ENCODE measurements around the gene BBC3. TPM values are rescaled to one million over a fixed set of nuclear protein-coding genes. Genes with fewer than 3 reads are reported as not detected.
"Not testable (repeated sequence)": the region's sequence is repeated elsewhere in the genome, so short reads cannot be mapped to it uniquely, and the experiment has no call there.

BBC3 gene, protein sequence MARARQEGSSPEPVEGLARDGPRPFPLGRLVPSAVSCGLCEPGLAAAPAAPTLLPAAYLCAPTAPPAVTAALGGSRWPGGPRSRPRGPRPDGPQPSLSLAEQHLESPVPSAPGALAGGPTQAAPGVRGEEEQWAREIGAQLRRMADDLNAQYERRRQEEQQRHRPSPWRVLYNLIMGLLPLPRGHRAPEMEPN
- 6.5 TPM for polyA plus RNA-seq (2012; ENCODE audit: missing spikeins)

DNA sequence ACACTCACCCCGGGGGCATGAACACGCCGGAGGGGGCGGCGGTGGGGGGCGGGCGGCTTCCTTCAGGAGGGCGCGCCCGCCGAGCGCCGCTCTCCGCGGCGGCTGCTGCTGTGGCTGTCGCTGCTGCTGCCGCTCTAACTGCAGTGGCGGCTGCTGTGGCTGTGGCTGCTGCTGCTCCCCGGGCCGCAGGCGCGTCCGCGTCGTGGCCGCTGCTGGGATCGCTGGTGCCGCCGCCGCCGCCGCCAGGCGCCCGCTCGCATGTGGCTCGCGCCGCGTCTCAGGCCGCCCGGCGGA is at the start of gene BBC3:
BBC3 (minus strand) TSS at position 279 of the 294 bp plus-strand sequence. CDS start 2,768 bp downstream, outside the sequence.
- FAIRE-seq (no peak), DNase-seq (ENCODE audit: insufficient read length) (no peak)
- no peak for TF ChIP-seq POLR2AphosphoS5 (IDR thresholded peaks at IDR 0.05; ENCODE audit: low read depth, low read length)
- TF ChIP-seq POLR2A (IDR thresholded peaks at IDR 0.05; ENCODE audit: low read depth, low read length): no peak
- TF ChIP-seq TAF1 (IDR thresholded peaks at IDR 0.05; ENCODE audit: borderline replicate concordance, low read depth, low read length): no peak

DNA sequence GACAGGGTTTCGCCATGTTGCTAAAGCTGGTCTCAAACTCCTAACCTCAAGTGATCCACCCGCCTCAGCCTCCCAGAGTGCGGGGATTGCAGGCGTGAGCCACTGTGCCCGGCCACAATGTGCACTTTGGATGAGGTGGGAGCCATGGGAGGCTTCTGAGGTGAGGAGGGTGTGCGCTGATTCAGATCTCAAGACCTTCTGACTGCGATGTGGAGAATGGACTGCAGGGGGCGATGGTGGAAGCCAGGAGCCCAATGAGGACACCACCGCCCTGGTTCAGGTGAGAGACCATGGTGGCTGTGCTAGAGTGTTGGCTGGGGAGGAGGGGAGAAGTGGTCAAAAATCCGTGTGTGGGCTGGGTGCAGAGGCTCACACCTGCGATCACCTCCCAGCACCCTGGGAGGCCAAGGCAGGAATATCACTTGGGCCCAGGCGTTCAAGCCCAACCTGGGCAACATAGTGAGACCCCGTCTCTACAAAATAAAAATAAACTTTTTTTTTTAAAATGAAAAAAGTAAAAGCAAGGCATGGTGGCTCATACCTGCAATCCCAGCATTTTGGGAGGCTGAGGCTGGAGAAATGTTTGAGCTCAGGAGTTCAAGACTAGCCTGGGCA is 49.3 kb upstream of the BBC3 start:
- DNase-seq (ENCODE audit: insufficient read length): no peak
- no peak for TF ChIP-seq POLR2AphosphoS5 (IDR thresholded peaks at IDR 0.05; ENCODE audit: low read depth, low read length)
- no peak for TF ChIP-seq TAF1 (IDR thresholded peaks at IDR 0.05; ENCODE audit: borderline replicate concordance, low read depth, low read length)
- TF ChIP-seq POLR2A (IDR thresholded peaks at IDR 0.05; ENCODE audit: low read depth, low read length): no peak

DNA sequence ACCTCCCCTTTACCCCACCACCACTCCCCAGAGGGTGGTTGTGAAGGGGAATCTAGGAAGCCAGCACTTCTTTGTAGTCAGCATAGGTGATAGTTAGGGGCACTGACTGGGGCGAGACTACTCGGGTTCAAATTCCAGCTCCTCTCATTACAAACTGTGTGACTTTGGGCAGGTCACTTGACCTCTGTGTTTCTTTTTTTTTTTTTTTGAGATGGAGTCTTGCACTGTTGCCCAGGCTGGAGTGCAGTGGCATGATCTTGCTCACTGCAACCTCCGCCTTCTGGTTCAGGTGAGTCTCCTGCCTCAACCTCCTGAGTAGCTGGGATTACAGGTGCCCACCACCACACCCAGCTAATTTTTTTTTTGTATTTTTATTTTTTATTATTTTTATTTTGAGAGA is 45.5 kb upstream of the BBC3 start:
- not testable (repeated sequence) for FAIRE-seq; DNase-seq (ENCODE audit: insufficient read length)

More for the DNA sequence above, 49.3 kb upstream of the BBC3 start:
- no peak for FAIRE-seq

- no peak for DNase-seq (ENCODE audit: insufficient read length)
- FAIRE-seq: no peak
- TF ChIP-seq POLR2A (IDR thresholded peaks at IDR 0.05; ENCODE audit: low read depth, low read length): no peak
- no peak for TF ChIP-seq POLR2AphosphoS5 (IDR thresholded peaks at IDR 0.05; ENCODE audit: low read depth, low read length)
- no peak for TF ChIP-seq TAF1 (IDR thresholded peaks at IDR 0.05; ENCODE audit: borderline replicate concordance, low read depth, low read length)
These were observed 44.9 kb upstream of the BBC3 start for GRCh38 chr19:47275791-47276461.

DNA sequence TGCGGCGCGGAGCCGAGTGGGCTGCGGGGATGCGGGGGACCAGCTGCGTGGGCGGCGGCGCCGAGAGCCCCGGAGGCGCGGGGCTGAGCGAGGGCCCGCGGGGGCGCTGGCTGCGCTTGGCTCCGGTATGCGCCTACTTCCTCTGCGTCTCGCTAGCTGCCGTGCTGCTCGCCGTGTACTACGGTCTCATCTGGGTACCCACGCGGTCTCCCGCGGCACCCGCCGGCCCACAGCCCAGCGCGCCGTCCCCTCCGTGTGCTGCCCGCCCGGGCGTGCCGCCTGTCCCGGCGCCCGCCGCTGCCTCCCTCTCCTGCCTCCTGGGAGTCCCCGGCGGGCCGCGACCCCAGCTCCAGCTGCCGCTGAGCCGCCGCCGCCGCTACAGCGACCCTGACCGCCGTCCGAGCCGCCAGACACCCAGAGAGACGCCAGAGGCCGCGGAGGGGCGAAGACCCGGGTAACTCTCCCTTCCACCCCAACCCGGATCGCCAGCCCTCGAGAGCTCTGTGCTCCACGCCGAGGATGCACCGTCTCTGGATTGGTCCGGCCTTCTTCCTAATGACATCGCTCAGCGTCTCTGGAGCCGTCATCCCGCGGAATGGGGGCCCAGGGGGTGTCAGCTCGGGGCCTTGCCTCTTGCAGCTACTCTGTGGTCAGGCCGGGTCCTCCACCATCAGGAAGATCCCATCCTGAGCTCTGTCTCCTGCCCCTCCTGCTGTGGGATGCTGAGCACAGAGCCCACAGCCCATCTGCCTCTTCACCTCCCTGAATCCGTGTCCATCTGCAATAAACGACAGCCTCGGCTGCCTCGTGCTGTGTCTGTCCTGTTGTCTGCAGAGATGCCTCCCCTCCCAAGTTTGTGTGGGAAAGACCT is 44.1 kb upstream of the BBC3 start:
- TF ChIP-seq POLR2AphosphoS5 (IDR thresholded peaks at IDR 0.05; ENCODE audit: low read depth, low read length) (no peak), POLR2A (IDR thresholded peaks at IDR 0.05; ENCODE audit: low read depth, low read length) (peak; percentile 5; the same call in 1 of the 2 replicates), TAF1 (IDR thresholded peaks at IDR 0.05; ENCODE audit: borderline replicate concordance, low read depth, low read length) (no peak)
- DNase-seq (ENCODE audit: insufficient read length) (peak; percentile 46), FAIRE-seq (no peak)

GRCh38 chr19:47274071-47274890 is 43.3 kb upstream of the BBC3 start, which contains the start of gene INAFM1:
Gene INAFM1 (plus strand): TSS chr19:47274885. CDS start chr19:47274920, 35 bp downstream.
- no peak for TF ChIP-seq POLR2AphosphoS5 (IDR thresholded peaks at IDR 0.05; ENCODE audit: low read depth, low read length)
- TF ChIP-seq POLR2A (IDR thresholded peaks at IDR 0.05; ENCODE audit: low read depth, low read length): peak; percentile 47; the same call in 1 of the 2 replicates
- TF ChIP-seq TAF1 (IDR thresholded peaks at IDR 0.05; ENCODE audit: borderline replicate concordance, low read depth, low read length): no peak
- no peak for FAIRE-seq
- DNase-seq (ENCODE audit: insufficient read length): peak; percentile 93

DNA sequence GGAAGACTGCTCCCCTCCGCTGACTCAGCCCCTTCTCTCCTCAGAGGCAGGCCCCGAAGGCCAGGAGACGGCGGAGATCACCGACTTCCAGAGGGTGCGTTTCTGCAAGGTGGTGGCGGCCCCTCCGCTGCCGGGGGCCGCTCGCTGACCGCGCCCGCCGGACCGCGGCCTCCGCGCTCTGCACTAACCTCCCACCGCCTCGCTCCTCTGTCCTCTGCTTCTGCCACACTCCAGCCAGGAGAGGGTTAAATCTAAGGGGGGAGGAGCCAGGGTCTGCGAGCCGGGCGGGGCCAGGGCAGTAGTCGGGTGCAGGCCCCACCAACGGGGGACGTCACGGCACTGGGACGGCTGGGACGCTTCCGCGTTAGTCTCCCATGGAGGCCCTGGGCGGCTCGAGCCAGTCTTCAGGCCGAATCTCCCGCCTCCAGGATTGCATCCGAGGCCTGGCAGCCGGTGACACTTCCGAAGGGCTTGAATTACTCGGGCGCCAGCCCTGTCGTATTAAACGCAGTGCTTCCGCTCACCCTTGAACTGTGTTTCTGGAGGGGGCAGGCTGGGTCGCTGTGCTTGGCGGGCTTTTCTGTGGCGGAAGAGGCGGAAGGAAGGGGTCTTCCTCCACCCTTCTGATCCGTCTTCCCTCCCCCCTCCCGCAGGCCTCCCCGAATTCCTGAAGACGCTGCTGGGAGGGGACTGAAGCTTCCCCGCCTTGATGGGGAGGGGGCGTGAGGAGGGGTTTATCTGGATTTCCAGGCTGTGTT is 42.5 kb upstream of the BBC3 start:
- DNase-seq (ENCODE audit: insufficient read length) (peak; percentile 98), FAIRE-seq (peak; percentile 98)
- TF ChIP-seq TAF1 (IDR thresholded peaks at IDR 0.05; ENCODE audit: borderline replicate concordance, low read depth, low read length) (peak; percentile 34; the same call in 1 of the 2 replicates), POLR2A (IDR thresholded peaks at IDR 0.05; ENCODE audit: low read depth, low read length) (peak; percentile 78; the same call in 1 of the 2 replicates), POLR2AphosphoS5 (IDR thresholded peaks at IDR 0.05; ENCODE audit: low read depth, low read length) (peak; percentile 85)

DNA sequence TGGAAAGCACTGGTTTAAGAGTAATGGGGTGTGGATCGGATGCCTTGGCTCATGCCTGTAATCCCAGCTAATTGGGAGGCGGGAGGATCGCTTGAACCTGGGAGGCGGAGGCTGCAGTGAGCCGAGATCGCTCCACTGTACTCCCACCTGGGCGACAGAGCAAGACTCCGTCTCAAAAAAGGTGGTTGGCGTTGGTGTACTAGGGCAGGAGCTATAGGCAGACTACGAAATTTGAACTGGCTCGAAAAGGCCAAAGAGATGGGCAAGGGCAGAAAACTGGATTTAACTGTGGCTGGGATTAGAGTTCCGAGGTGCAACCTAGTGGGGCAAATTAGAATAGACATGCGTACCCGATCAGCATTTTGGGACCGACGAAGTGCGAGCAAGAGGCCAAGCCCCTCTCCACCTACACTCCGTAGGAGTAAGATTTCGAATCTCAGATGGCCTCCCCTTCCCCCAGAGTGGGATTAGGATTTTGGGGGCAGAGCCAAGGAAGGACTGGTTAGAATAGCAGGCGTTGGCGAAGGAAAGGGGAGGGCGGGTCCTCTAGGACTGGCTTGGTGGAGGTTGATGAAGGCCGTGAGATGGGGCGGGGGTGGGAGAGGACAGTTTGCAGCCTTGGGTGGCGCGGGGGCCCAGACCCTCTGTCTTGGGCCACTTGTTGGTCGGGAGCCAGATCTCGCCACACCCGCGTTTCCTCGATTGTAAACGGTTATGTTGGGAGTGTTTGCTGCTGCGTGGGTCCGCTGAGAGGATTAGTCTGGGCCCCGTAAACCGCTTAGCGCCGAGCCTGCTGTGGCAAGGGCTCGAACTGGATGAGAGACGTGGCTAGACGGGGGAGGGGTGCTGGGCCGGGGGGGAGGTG is 41.7 kb upstream of the BBC3 start:
- DNase-seq (ENCODE audit: insufficient read length) (peak; percentile 58), FAIRE-seq (no peak)
- TF ChIP-seq TAF1 (IDR thresholded peaks at IDR 0.05; ENCODE audit: borderline replicate concordance, low read depth, low read length) (no peak), POLR2A (IDR thresholded peaks at IDR 0.05; ENCODE audit: low read depth, low read length) (no peak)

GRCh38 chr19:47271949-47272348 is 41.0 kb upstream of the BBC3 start:
- DNase-seq (ENCODE audit: insufficient read length): no peak

More at GRCh38 chr19:47271949-47272348, 41.0 kb upstream of the BBC3 start:
- FAIRE-seq: no peak
- TF ChIP-seq POLR2AphosphoS5 (IDR thresholded peaks at IDR 0.05; ENCODE audit: low read depth, low read length) (no peak), TAF1 (IDR thresholded peaks at IDR 0.05; ENCODE audit: borderline replicate concordance, low read depth, low read length) (no peak), POLR2A (IDR thresholded peaks at IDR 0.05; ENCODE audit: low read depth, low read length) (no peak)
